Breast epithelium (tissue), 3 donors: ENCODE results near the gene CYP2W1.

ENCODE experiments used
- POLR2A ChIP-seq: fragments of 450-650 bp; IDR thresholded peaks from one replicate; pipeline ENCODE4 v1.6.1; 2016; ENCODE audit warnings: antibody characterized with exemption, mild to moderate bottlenecking, moderate library complexity
- POLR2AphosphoS5 ChIP-seq, 3 donors: sonication (generic); formaldehyde crosslinking; IDR thresholded peaks; one replicate each; pipeline ENCODE4 v1.6.1; 2017; ENCODE audit warnings: antibody characterized with exemption in 3 of 3
- TF ChIP-seq, protein P1 (sequence below), 3 donors: fragments of 450-650 bp; IDR thresholded peaks; one replicate each; pipeline ENCODE4 v1.5.1; 2016 to 2017; ENCODE audit warnings: antibody characterized with exemption in 3 of 3, mild to moderate bottlenecking in 3 of 3, moderate library complexity in 3 of 3

DNA sequence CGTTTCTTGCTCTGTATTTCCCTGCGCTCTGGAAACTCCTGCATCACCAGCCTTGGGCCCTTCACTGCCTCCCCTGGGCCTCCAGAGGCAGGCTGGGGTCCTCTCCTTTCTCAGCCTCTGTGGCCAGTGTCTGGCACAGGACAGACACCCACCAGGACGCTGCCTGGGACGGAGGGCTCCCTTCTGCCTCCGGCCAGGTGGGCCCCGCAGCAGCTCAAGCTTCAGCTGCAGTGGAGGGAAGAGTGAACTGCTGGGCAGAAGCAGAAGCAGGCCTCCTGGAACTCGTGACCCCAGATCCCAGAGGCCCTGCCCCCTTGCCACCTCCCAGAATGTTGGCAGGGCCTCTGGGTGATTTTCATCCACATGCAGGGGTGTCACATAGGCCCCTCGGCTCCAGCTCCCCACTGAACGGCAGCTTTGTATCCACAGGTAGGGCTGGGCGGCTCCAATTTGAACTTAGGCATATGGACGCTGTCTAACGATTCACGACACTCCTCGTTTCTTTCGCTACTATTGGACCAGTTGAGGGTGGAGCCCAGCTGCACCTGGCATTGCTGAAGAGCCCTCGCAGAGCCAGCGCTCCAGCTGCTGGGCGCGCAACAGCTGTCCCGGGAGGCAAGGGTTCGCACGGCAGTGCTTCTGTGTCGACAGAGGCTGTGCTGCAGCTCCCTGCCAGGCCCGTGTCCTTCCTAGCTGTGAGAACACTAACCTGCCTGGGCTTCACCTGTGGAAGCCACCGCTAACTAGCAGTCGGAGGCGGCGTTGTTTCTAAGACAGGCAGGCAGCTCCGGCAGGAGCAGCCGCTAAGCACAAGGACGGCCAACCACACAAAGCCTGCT lies 43.0 kb downstream of the CYP2W1 start:
- TF ChIP-seq POLR2AphosphoS5 (IDR thresholded peaks at IDR 0.05) = no peak
- TF ChIP-seq POLR2A = no peak
- TF ChIP-seq, protein P1, sequence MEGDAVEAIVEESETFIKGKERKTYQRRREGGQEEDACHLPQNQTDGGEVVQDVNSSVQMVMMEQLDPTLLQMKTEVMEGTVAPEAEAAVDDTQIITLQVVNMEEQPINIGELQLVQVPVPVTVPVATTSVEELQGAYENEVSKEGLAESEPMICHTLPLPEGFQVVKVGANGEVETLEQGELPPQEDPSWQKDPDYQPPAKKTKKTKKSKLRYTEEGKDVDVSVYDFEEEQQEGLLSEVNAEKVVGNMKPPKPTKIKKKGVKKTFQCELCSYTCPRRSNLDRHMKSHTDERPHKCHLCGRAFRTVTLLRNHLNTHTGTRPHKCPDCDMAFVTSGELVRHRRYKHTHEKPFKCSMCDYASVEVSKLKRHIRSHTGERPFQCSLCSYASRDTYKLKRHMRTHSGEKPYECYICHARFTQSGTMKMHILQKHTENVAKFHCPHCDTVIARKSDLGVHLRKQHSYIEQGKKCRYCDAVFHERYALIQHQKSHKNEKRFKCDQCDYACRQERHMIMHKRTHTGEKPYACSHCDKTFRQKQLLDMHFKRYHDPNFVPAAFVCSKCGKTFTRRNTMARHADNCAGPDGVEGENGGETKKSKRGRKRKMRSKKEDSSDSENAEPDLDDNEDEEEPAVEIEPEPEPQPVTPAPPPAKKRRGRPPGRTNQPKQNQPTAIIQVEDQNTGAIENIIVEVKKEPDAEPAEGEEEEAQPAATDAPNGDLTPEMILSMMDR (IDR thresholded peaks at IDR 0.05) = no peak
